HG02970 (cell line): ENCODE measurements around the gene MT1H.
"Not testable (repeated sequence)": the region's sequence is repeated elsewhere in the genome, so short reads cannot be mapped to it uniquely, and the experiment has no call there.

Source experiments
- ATAC-seq: cut with Tn5 transposase; IDR thresholded peaks from one replicate; pipeline ENCODE4 v1.9.1; 2021; ENCODE audit warnings: mild to moderate bottlenecking, moderate library complexity, moderate number of reproducible peaks; ENCODE audit not compliant: unreplicated experiment, low FRiP score

MT1H gene

DNA sequence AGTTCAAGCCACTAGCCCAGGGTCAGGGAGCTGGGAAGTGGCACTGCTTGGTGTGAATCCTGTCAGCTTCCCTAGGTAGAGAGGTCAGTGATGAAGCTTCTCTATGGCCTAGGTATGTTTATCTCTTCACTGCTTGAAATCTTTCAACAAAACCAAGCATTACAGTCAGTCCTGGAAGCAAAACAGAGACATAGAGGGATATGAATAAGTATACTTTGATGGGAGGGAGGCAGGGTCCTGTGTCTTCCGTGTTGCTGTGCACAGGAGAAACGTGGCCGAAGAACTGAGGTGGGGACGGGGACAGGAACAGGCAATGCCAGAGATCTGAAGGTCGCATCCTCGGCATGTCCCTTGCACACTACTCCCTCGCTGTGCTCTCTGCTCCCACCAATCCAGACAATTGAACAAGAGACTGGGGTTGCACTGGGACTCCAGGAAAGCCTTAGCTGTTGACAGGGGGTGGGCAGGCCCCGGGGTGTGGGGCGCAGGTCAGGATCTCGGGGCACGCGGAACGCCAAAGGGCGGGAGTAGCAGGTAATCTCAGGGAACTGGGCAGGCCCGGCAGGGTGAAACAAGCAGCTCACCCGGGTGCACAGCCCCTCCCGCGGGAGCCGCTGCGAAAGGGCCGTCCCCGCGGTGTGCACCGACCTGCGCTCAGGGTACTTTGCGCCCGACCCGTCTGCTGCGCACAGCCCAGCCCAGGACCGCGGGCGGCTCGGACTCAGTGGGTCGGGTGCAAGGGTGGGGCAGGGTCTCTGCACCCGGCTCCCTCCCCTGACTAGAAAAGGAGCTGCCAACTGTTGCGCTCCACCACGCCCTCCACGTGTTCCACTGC, at the start of gene MT1H:
Gene MT1H, plus strand, starts transcription at position 810 of the 835 bp plus-strand sequence. CDS start 71 bp downstream, outside the sequence.
- no peak for ATAC-seq

DNA sequence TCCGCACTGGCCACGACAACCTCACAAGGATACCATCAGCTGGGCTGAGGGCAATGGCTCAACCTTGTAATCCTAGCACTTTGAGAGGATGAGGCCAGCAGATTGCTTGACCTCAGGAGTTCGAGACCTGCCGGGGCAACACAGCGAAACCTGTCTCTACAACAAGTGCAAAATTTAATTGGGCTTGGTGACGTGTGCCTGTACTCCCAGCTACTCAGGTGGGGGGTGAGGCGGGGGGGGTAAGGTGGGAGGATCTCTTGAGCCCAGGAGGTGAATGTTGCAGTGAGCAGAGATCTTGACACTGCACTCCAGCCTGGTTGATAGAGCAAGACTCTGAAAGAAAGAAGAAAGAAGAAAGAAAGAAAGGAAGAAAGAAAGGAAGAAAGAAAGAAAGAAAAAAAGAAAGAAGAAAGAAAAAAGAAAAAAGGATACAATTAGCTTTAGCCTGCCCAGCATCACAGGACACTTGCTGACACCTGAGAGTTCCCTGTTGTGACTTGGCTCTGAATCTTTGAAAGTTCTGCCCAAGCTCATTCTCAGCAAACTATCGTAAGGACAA, 49.2 kb upstream of the MT1H start:
- no peak for ATAC-seq

GRCh38 chr16:56621665-56622445, 47.8 kb upstream of the MT1H start:
- not testable (repeated sequence) for ATAC-seq

- not testable (repeated sequence) for ATAC-seq
These were observed 46.4 kb upstream of the MT1H start for GRCh38 chr16:56623184-56623583.

GRCh38 chr16:56623637-56624036, 46.0 kb upstream of the MT1H start:
- no peak for ATAC-seq

- no peak for ATAC-seq
These were observed 44.3 kb upstream of the MT1H start, which contains the start of gene MT1E for GRCh38 chr16:56625140-56625942. Gene MT1E (plus strand): TSS chr16:56625781. CDS start chr16:56625852, 71 bp downstream.

GRCh38 chr16:56625943-56626654, 43.5 kb upstream of the MT1H start:
- ATAC-seq, result no peak

DNA sequence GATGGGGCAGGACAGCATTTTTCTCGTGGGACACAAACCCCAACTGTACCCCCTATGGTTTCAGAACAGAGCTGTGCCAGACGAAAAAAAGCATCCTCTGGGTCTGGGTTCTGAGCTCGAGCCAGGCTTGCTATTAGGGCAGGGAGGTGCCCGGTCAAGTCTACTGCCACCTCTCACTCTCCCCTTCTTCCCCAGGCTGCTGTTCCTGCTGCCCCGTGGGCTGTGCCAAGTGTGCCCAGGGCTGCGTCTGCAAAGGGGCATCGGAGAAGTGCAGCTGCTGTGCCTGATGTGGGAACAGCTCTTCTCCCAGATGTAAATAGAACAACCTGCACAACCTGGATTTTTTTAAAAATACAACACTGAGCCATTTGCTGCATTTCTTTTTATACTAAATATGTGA, 42.9 kb upstream of the MT1H start:
- no peak for ATAC-seq

- ATAC-seq, result no peak
These were observed 40.9 kb upstream of the MT1H start for GRCh38 chr16:56628486-56629350.

DNA sequence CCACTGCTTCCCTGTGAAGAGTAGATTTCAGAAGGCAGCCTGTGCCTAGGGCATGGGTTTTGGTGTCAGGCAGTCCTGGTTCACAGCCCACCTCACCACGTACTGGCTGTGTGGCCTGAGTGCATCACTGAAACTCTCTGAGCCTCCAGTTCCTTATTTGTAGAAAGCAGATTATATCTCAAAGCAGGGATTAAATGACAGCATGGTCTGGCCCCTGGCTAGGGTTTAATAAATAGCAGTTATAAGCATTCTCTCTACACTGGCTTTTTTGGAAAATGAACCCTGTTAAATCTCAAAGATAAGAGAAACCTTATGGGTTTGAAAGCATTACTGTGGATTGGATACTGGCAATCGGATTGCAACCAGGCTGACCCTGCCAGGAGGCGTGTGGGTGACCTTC, 40.1 kb upstream of the MT1H start:
- ATAC-seq, result no peak

DNA sequence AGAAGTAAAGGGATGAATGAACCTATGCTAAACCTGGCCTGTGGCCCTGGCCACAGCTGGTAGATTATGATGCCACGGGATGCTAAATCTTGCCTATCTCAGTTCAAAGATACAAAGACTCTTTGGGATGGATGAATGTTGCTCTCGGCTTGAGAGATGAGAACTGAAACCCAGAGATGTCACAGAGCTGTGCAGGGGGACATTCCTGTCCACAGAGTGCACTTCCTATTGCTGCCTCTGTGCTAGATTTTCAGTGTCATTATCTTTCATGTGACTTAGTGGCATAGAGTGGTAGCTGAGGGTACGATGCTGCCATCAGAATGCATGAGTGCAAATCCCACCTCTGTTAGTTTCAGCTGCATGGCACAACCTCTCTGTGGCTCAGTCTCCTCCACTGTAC, 39.5 kb upstream of the MT1H start:
- no peak for ATAC-seq

- no peak for ATAC-seq
These were observed 38.4 kb upstream of the MT1H start for GRCh38 chr16:56631197-56631596.

GRCh38 chr16:56631832-56632155, 37.8 kb upstream of the MT1H start:
- no peak for ATAC-seq

- no peak for ATAC-seq
These were observed 37.3 kb upstream of the MT1H start, which contains the start of gene MT1M for GRCh38 chr16:56632156-56632847. Gene MT1M (plus strand): TSS chr16:56632659. CDS start chr16:56632732, 73 bp downstream.

DNA sequence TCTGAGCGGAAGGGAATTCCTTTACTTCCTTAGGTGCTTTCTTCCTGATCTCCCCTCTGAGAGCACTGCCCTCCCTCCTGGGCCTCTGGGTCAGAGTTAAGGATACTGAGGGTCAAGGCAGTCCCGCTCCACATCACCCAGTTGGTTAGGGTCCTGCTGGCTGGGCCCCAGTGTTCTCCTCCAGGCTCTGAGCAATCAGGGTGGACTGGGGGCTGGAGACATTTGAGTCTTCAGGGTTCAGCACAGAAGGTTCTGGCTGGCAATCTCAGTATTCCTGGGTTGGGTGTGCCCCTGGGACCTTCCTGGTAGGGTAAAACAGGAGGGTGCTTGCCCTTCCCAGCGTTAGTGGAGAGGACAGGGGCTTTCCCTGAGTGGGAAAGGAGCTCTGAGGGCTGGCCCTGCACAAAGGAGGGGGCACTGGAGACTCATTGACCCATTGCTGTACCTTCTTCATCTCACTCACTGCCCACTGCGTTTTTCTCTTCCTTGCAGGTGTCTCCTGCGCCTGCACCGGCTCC, 36.7 kb upstream of the MT1H start:
- ATAC-seq, result no peak

DNA sequence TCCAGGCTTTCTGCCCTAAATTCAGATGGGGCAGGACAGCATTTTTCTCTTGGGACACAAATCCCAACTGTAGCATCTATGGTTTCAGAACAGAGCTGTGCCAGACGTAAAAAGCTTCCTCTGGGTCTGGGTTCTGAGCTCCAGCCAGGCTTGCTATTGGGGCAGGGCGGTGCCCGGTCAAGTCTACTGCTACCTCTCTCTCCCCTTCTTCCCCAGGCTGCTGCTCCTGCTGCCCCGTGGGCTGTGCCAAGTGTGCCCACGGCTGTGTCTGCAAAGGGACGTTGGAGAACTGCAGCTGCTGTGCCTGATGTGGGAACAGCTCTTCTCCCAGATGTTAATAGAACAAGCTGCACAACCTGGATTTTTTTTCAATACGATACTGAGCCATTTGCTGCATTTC, 36.1 kb upstream of the MT1H start:
- ATAC-seq, result no peak

- no peak for ATAC-seq
These were observed 34.7 kb upstream of the MT1H start for GRCh38 chr16:56634715-56635440.
